HEK293 (cell line): ENCODE measurements around the gene FBXO21.

ENCODE experiments used
- CTCF ChIA-PET: fragments of 350-600 bp; formaldehyde crosslinking; extraction: SDS; loops from one replicate; lab custom pipeline; 2021; ENCODE audit warnings: antibody characterized with exemption; lab: Yijun Ruan, JAX
- POLR2A ChIA-PET: fragments of 300-600 bp; formaldehyde crosslinking; extraction: SDS; loops from one replicate; lab custom pipeline; 2020; ENCODE audit warnings: antibody characterized with exemption, inconsistent platforms; lab: Yijun Ruan, JAX
- H3K27ac ChIP-seq: fragments of 200-500 bp; sonication (Bioruptor generic); 2 replicates; pipeline ENCODE4 v1.5.1; 2014; ENCODE audit warnings: low read depth, low read length, control low read depth, inconsistent platforms; ENCODE audit errors: extremely low read depth
- H3K36me3 ChIP-seq, 2 experiments: fragments of 200-500 bp in 1 of 2; sonication (Bioruptor generic) in 1 of 2; 1 replicate in 1 of 2; 2 replicates in 1 of 2; pipeline ENCODE4 v1.5.1; 2014 to 2017; ENCODE audit warnings: inconsistent platforms in 2 of 2, low read length in 2 of 2; ENCODE audit not compliant: control insufficient read depth in 2 of 2, insufficient read depth in 1 of 2
- H3K4me1 ChIP-seq: fragments of 200-500 bp; sonication (Bioruptor generic); 2 replicates; pipeline ENCODE4 v1.5.1; 2014; ENCODE audit warnings: mild to moderate bottlenecking, low read length, inconsistent platforms; ENCODE audit not compliant: control insufficient read depth, insufficient read depth
- H3K4me3 ChIP-seq: 2 replicates; pipeline ENCODE4 v1.5.1; 2011; ENCODE audit warnings: low read depth, mild to moderate bottlenecking, control low read depth, low read length, moderate library complexity
- H3K9me3 ChIP-seq: fragments of 200-500 bp; sonication (Bioruptor generic); 2 replicates; pipeline ENCODE4 v1.5.1; 2014; ENCODE audit warnings: low read depth, low read length, inconsistent platforms; ENCODE audit not compliant: control insufficient read depth, insufficient read depth
- GLI4 ChIP-seq: fragments of 450-650 bp; formaldehyde crosslinking; IDR thresholded peaks from 2 replicates; pipeline ENCODE4 v1.5.1; 2016; ENCODE audit warnings: missing biosample characterization, missing genetic modification characterization
- HOXA7 ChIP-seq: sonication (generic); formaldehyde crosslinking; IDR thresholded peaks from 2 replicates; pipeline ENCODE4 v1.8.1; 2022; ENCODE audit warnings: missing genetic modification reagents, borderline replicate concordance
- INSM2 ChIP-seq: fragments of 450-650 bp; formaldehyde crosslinking; IDR thresholded peaks from 2 replicates; pipeline ENCODE4 v1.5.1; 2016; ENCODE audit warnings: missing biosample characterization, missing genetic modification characterization
- KLF10 ChIP-seq: fragments of 450-650 bp; IDR thresholded peaks from 2 replicates; pipeline ENCODE4 v1.5.1; 2018; ENCODE audit warnings: missing biosample characterization, mild to moderate bottlenecking, missing genetic modification characterization
- SCRT1 ChIP-seq: fragments of 450-650 bp; formaldehyde crosslinking; IDR thresholded peaks from 2 replicates; pipeline ENCODE4 v1.5.1; 2016; ENCODE audit warnings: missing biosample characterization, missing genetic modification characterization, borderline replicate concordance
- TCF7L2 ChIP-seq: IDR thresholded peaks from 2 replicates; pipeline ENCODE4 v1.6.1; 2011; ENCODE audit warnings: low read depth, mild to moderate bottlenecking, inconsistent platforms, low read length, moderate library complexity, borderline replicate concordance
- ZBTB44 ChIP-seq: fragments of 450-650 bp; IDR thresholded peaks from 2 replicates; pipeline ENCODE4 v1.5.1; 2018; ENCODE audit warnings: missing biosample characterization, mild to moderate bottlenecking, missing genetic modification characterization
- ZBTB48 ChIP-seq: fragments of 450-650 bp; formaldehyde crosslinking; IDR thresholded peaks from 2 replicates; pipeline ENCODE4 v1.5.1; 2016; ENCODE audit warnings: missing biosample characterization, missing genetic modification characterization
- ZFP3 ChIP-seq: fragments of 450-650 bp; formaldehyde crosslinking; IDR thresholded peaks from 2 replicates; pipeline ENCODE4 v1.5.1; 2016; ENCODE audit warnings: low read depth, missing biosample characterization, missing genetic modification characterization
- ZFP37 ChIP-seq: fragments of 450-650 bp; formaldehyde crosslinking; IDR thresholded peaks from 2 replicates; pipeline ENCODE4 v1.5.1; 2016; ENCODE audit warnings: missing biosample characterization, missing genetic modification characterization
- ZFP41 ChIP-seq: fragments of 450-650 bp; formaldehyde crosslinking; IDR thresholded peaks from 2 replicates; pipeline ENCODE4 v1.5.1; 2016; ENCODE audit warnings: missing biosample characterization, missing genetic modification characterization, borderline replicate concordance
- ZNF112 ChIP-seq: fragments of 450-650 bp; formaldehyde crosslinking; IDR thresholded peaks from 2 replicates; pipeline ENCODE4 v1.5.0; 2017; ENCODE audit warnings: missing biosample characterization, missing genetic modification characterization
- ZNF148 ChIP-seq: fragments of 450-650 bp; formaldehyde crosslinking; IDR thresholded peaks from 2 replicates; pipeline ENCODE4 v1.5.0; 2017; ENCODE audit warnings: missing biosample characterization, missing genetic modification characterization, borderline replicate concordance
- ZNF157 ChIP-seq: fragments of 450-650 bp; formaldehyde crosslinking; IDR thresholded peaks from 2 replicates; pipeline ENCODE4 v1.5.1; 2016; ENCODE audit warnings: missing biosample characterization, missing genetic modification characterization
- ZNF169 ChIP-seq: fragments of 450-650 bp; formaldehyde crosslinking; IDR thresholded peaks from 2 replicates; pipeline ENCODE4 v1.5.1; 2016; ENCODE audit warnings: missing biosample characterization, missing genetic modification characterization
- ZNF211 ChIP-seq: fragments of 450-650 bp; formaldehyde crosslinking; IDR thresholded peaks from 2 replicates; pipeline ENCODE4 v1.5.1; 2016; ENCODE audit warnings: low read depth, missing biosample characterization, missing genetic modification characterization
- ZNF366 ChIP-seq: fragments of 450-650 bp; formaldehyde crosslinking; conservative IDR thresholded peaks from 2 replicates; pipeline ENCODE4 v1.5.1; 2016; ENCODE audit warnings: missing biosample characterization, missing genetic modification characterization
- ZNF521 ChIP-seq: fragments of 450-650 bp; formaldehyde crosslinking; IDR thresholded peaks from 2 replicates; pipeline ENCODE4 v1.5.1; 2017; ENCODE audit warnings: missing biosample characterization, mild to moderate bottlenecking, missing genetic modification characterization
- ZNF555 ChIP-seq: fragments of 450-650 bp; formaldehyde crosslinking; conservative IDR thresholded peaks from 2 replicates; pipeline ENCODE4 v1.5.1; 2017; ENCODE audit warnings: missing biosample characterization, mild to moderate bottlenecking, missing genetic modification characterization, inconsistent platforms
- ZNF558 ChIP-seq: fragments of 450-650 bp; formaldehyde crosslinking; IDR thresholded peaks from 2 replicates; pipeline ENCODE4 v1.5.1; 2016; ENCODE audit warnings: missing biosample characterization, missing genetic modification characterization
- ZNF624 ChIP-seq: fragments of 450-650 bp; formaldehyde crosslinking; IDR thresholded peaks from 2 replicates; pipeline ENCODE4 v1.5.1; 2017; ENCODE audit warnings: missing biosample characterization, missing genetic modification characterization
- ZNF626 ChIP-seq: fragments of 450-650 bp; sonication (Bioruptor Pico); formaldehyde crosslinking; IDR thresholded peaks from 2 replicates; pipeline ENCODE4 v1.5.1; 2018; ENCODE audit warnings: missing biosample characterization, missing genetic modification characterization, inconsistent platforms
- ZNF677 ChIP-seq: fragments of 450-650 bp; IDR thresholded peaks from 2 replicates; pipeline ENCODE4 v1.5.0; 2018; ENCODE audit warnings: missing biosample characterization, mild to moderate bottlenecking, missing genetic modification characterization, moderate library complexity
- ZNF692 ChIP-seq: fragments of 450-650 bp; formaldehyde crosslinking; IDR thresholded peaks from 2 replicates; pipeline ENCODE4 v1.5.1; 2016; ENCODE audit warnings: missing biosample characterization, missing genetic modification characterization
- ZNF777 ChIP-seq: fragments of 450-650 bp; formaldehyde crosslinking; IDR thresholded peaks from 2 replicates; pipeline ENCODE4 v1.5.1; 2017; ENCODE audit warnings: missing biosample characterization, missing genetic modification characterization, borderline replicate concordance
- ZNF785 ChIP-seq: fragments of 450-650 bp; formaldehyde crosslinking; IDR thresholded peaks from 2 replicates; pipeline ENCODE4 v1.5.1; 2016; ENCODE audit warnings: missing biosample characterization, missing genetic modification characterization
- ZNF830 ChIP-seq: fragments of 450-650 bp; IDR thresholded peaks from 2 replicates; pipeline ENCODE4 v1.5.0; 2018; ENCODE audit warnings: missing biosample characterization, missing genetic modification characterization, low read depth, mild to moderate bottlenecking, moderate library complexity
- ZSCAN5A ChIP-seq: fragments of 450-650 bp; formaldehyde crosslinking; IDR thresholded peaks from 2 replicates; pipeline ENCODE4 v1.5.1; 2016; ENCODE audit warnings: missing biosample characterization, missing genetic modification characterization

FBXO21 gene

GRCh38 chr12:117208206-117208605 is 17.9 kb upstream of the FBXO21 start:
- Histone ChIP-seq H3K9me3 (no peaks in the 10 kb centered on the region), H3K27ac (no peak overlapping the region), H3K4me3 (no peak overlapping the region), H3K4me1 (no peaks in the 10 kb centered on the region), H3K36me3 (no peaks in the 10 kb centered on the region)
- POLR2A ChIA-PET: no interaction called here
- no peak for TF ChIP-seq ZNF692
- no peak for TF ChIP-seq ZNF677 (tag by site-specific recombination)
- TF ChIP-seq SCRT1 (tag by site-specific recombination): no peak
- no peak for TF ChIP-seq ZNF777 (tag by site-specific recombination)
- no peak for TF ChIP-seq ZBTB44 (tag by site-specific recombination)
- no peak for TF ChIP-seq GLI4 (tag by site-specific recombination)
- TF ChIP-seq HOXA7 (CRISPR knock-in tag): no peak
- no peak for TF ChIP-seq ZNF521
- TF ChIP-seq ZNF169 (tag by site-specific recombination): no peak
- no peak for TF ChIP-seq TCF7L2
- no peak for TF ChIP-seq ZNF555 (tag by site-specific recombination)
- TF ChIP-seq ZNF624 (tag by site-specific recombination): no peak
- no peak for TF ChIP-seq ZNF157 (tag by site-specific recombination)
- TF ChIP-seq KLF10 (tag by site-specific recombination): no peak
- CTCF ChIA-PET: interaction anchor here (2.2 kb wide), 1 partner anchor 28 kb away, joined by 7 read pairs; no protein-coding TSS in a partner anchor

GRCh38 chr12:117207675-117208074 is 17.4 kb upstream of the FBXO21 start:
- no peak overlapping the region for H3K27ac ChIP-seq
- POLR2A ChIA-PET: no interaction called here
- H3K9me3 ChIP-seq: no peaks in the 10 kb centered on the region
- H3K36me3 ChIP-seq: no peaks in the 10 kb centered on the region
- CTCF ChIA-PET: no interaction called here
- H3K4me1 ChIP-seq: no peaks in the 10 kb centered on the region
- no peak overlapping the region for H3K4me3 ChIP-seq
- TF ChIP-seq ZBTB48 (tag by site-specific recombination): no peak
- no peak for TF ChIP-seq ZNF626
- TF ChIP-seq ZFP37 (tag by site-specific recombination): no peak
- TF ChIP-seq TCF7L2: no peak
- 0 out of 2 replicates have a peak, but pooled peaks have one; percentile 14 for TF ChIP-seq ZNF366 (tag by site-specific recombination)
- no peak for TF ChIP-seq ZSCAN5A (tag by site-specific recombination)
- TF ChIP-seq ZNF785 (tag by site-specific recombination): no peak
- no peak for TF ChIP-seq ZNF211 (tag by site-specific recombination)
- no peak for TF ChIP-seq ZNF558 (tag by site-specific recombination)
- no peak for TF ChIP-seq ZNF830 (tag by site-specific recombination)
- no peak for TF ChIP-seq ZNF148
- no peak for TF ChIP-seq ZFP3
- TF ChIP-seq ZNF112: no peak
- no peak for TF ChIP-seq INSM2
- no peak for TF ChIP-seq ZFP41
